OCI-LY3 (cell line): Measurements from ENCODE around the gene ZNF653.

Experiments
- H2AFZ ChIP-seq: fragments of 200-600, 300-600 bp; shearing (Covaris generic); 2 replicates; pipeline ENCODE4 v1.6.0; 2014; ENCODE audit warnings: antibody characterized with exemption, low read depth, low read length
- H3K27ac ChIP-seq: fragments of 200-600, 300-600 bp; sonication (generic); 2 replicates; pipeline ENCODE4 v1.5.1; 2014; ENCODE audit warnings: mild to moderate bottlenecking, low read length, moderate library complexity, mixed read lengths
- H3K27me3 ChIP-seq: fragments of 200-600, 300-600 bp; sonication (generic); 2 replicates; pipeline ENCODE4 v1.6.1; 2014; ENCODE audit warnings: low read depth, low read length, mixed read lengths
- H3K36me3 ChIP-seq: fragments of 200-600, 300-600 bp; sonication (generic); replicated peaks from 2 replicates; pipeline ENCODE3; 2014; ENCODE audit warnings: low read depth, low read length, mixed read lengths
- H3K4me1 ChIP-seq: fragments of 300-600, 200-600 bp; sonication (generic); 2 replicates; pipeline ENCODE4 v1.6.1; 2014; ENCODE audit warnings: low read length, mixed read lengths
- H3K4me2 ChIP-seq: fragments of 200-600, 300-600 bp; sonication (generic); 2 replicates; pipeline ENCODE4 v1.6.1; 2014; ENCODE audit warnings: low read length, mixed read lengths
- H3K4me3 ChIP-seq: fragments of 300-600, 200-600 bp; sonication (generic); 2 replicates; pipeline ENCODE4 v1.5.1; 2014; ENCODE audit warnings: antibody characterized with exemption, mild to moderate bottlenecking, low read length, moderate library complexity
- H3K79me2 ChIP-seq: fragments of 300-600, 200-600 bp; shearing (Covaris generic); 2 replicates; pipeline ENCODE4 v1.6.1; 2014; ENCODE audit warnings: mild to moderate bottlenecking, low read length, mixed read lengths
- H3K9ac ChIP-seq: fragments of 300-600, 200-600 bp; shearing (Covaris generic); 2 replicates; pipeline ENCODE4 v1.6.0; 2014; ENCODE audit warnings: mild to moderate bottlenecking, low read length, moderate library complexity
- H3K9me3 ChIP-seq: fragments of 200-600, 300-600 bp; shearing (Covaris generic); 2 replicates; pipeline ENCODE4 v1.6.1; 2014; ENCODE audit warnings: low read length, mixed read lengths; ENCODE audit not compliant: insufficient read depth
- H4K20me1 ChIP-seq: fragments of 200-600, 300-600 bp; sonication (generic); 2 replicates; pipeline ENCODE4 v1.6.1; 2016; ENCODE audit warnings: low read length, mixed read lengths; ENCODE audit not compliant: insufficient read depth
- CTCF ChIP-seq: fragments of 200-600, 300-600 bp; sonication (generic); IDR thresholded peaks from 2 replicates; pipeline ENCODE4 v1.5.1; 2014; ENCODE audit warnings: antibody characterized with exemption, low read length, low read depth
- EZH2phosphoT487 ChIP-seq: fragments of 200-600 bp; shearing (Covaris generic); IDR thresholded peaks from 2 replicates; pipeline ENCODE4 v1.6.1; 2018; ENCODE audit warnings: antibody characterized with exemption, mixed run types, low read depth

Gene ZNF653

GRCh38 chr19:11504502-11505031 is 1.1 kb downstream of the ZNF653 start:
- H3K9ac ChIP-seq, result peak overlapping the region; percentile 58
- H3K27ac ChIP-seq, result 0 out of 2 replicates have a peak overlapping the region, but pooled peaks have one; percentile 9
- no peaks in the 10 kb centered on the region for H4K20me1 ChIP-seq

GRCh38 chr19:11499890-11500420 is 5.7 kb downstream of the ZNF653 start:
- Histone ChIP-seq H3K36me3 (peaks cover 7% of the 10 kb centered on the region), H3K9ac (no peak overlapping the region), H3K4me2 (no peak overlapping the region), H4K20me1 (0 out of 2 replicates have a peak, but pooled peaks cover 4% of the 10 kb centered on the region), H3K4me1 (peaks cover 6% of the 10 kb centered on the region), H3K27me3 (no peaks in the 10 kb centered on the region), H3K4me3 (no peak overlapping the region), H3K9me3 (no peaks in the 10 kb centered on the region), H3K79me2 (0 out of 2 replicates have a peak, but pooled peaks cover 6% of the 10 kb centered on the region), H2AFZ (no peak overlapping the region), H3K27ac (no peak overlapping the region)
- TF ChIP-seq CTCF, result no peak

More at GRCh38 chr19:11504502-11505031, 1.1 kb downstream of the ZNF653 start:
- no peak for TF ChIP-seq CTCF
- TF ChIP-seq EZH2phosphoT487, result no peak
- Histone ChIP-seq H3K4me1 (peaks cover 17% of the 10 kb centered on the region), H3K79me2 (peaks cover 9% of the 10 kb centered on the region; the same call in 1 of the 2 replicates), H3K27me3 (no peaks in the 10 kb centered on the region), H2AFZ (no peak overlapping the region), H3K36me3 (no peaks in the 10 kb centered on the region), H3K4me2 (peak overlapping the region; percentile 88), H3K4me3 (peak overlapping the region; percentile 79), H3K9me3 (no peaks in the 10 kb centered on the region)

- Histone ChIP-seq H3K4me3 (no peak overlapping the region), H3K4me1 (no peaks in the 10 kb centered on the region), H3K79me2 (0 out of 2 replicates have a peak, but pooled peaks cover under 1% of the 10 kb centered on the region), H3K4me2 (no peak overlapping the region), H3K27ac (no peak overlapping the region), H3K9me3 (no peaks in the 10 kb centered on the region), H3K27me3 (no peaks in the 10 kb centered on the region), H4K20me1 (0 out of 2 replicates have a peak, but pooled peaks cover 4% of the 10 kb centered on the region), H2AFZ (no peak overlapping the region), H3K9ac (no peak overlapping the region), H3K36me3 (peaks cover 8% of the 10 kb centered on the region)
- TF ChIP-seq CTCF (no peak), EZH2phosphoT487 (no peak)
Observed at GRCh38 chr19:11499220-11499726, 6.4 kb downstream of the ZNF653 start.

GRCh38 chr19:11496391-11497163 is 9.1 kb downstream of the ZNF653 start:
- Histone ChIP-seq H3K4me2 (no peak overlapping the region), H4K20me1 (0 out of 2 replicates have a peak, but pooled peaks cover 4% of the 10 kb centered on the region), H3K9me3 (no peaks in the 10 kb centered on the region), H3K27ac (no peak overlapping the region), H3K27me3 (no peaks in the 10 kb centered on the region), H3K36me3 (peaks cover 8% of the 10 kb centered on the region), H3K79me2 (no peaks in the 10 kb centered on the region), H3K9ac (no peak overlapping the region), H3K4me1 (no peaks in the 10 kb centered on the region), H3K4me3 (no peak overlapping the region), H2AFZ (no peak overlapping the region)
- TF ChIP-seq EZH2phosphoT487, result no peak
- peak; percentile 79 for TF ChIP-seq CTCF
